ENCODE measurements around the gene EEA1.

Gene EEA1

GRCh38 chr12:92886131-92886530 is 43.0 kb downstream of the EEA1 start:
- DNase-seq, result no peak
- Mint-ChIP-seq H3K27ac (no peak overlapping the region), H3K27me3 (no peaks in the 10 kb centered on the region), H3K36me3 (ENCODE audit: low read depth) (peaks cover 76% of the 10 kb centered on the region), H3K4me1 (ENCODE audit: low read depth) (peaks cover 26% of the 10 kb centered on the region), H3K4me3 (no peak overlapping the region), H3K9me3 (peaks cover 2% of the 10 kb centered on the region)

GRCh38 chr12:92879698-92880322 is 49.3 kb downstream of the EEA1 start:
- no peak for DNase-seq
- peaks cover 80% of the 10 kb centered on the region for H3K36me3 Mint-ChIP-seq (ENCODE audit: low read depth)
- no peaks in the 10 kb centered on the region for H3K27me3 Mint-ChIP-seq
- H3K9me3 Mint-ChIP-seq, result peaks cover 2% of the 10 kb centered on the region
- no peak overlapping the region for H3K27ac Mint-ChIP-seq
- H3K4me3 Mint-ChIP-seq, result no peak overlapping the region
- H3K4me1 Mint-ChIP-seq (ENCODE audit: low read depth), result peaks cover 21% of the 10 kb centered on the region

DNA sequence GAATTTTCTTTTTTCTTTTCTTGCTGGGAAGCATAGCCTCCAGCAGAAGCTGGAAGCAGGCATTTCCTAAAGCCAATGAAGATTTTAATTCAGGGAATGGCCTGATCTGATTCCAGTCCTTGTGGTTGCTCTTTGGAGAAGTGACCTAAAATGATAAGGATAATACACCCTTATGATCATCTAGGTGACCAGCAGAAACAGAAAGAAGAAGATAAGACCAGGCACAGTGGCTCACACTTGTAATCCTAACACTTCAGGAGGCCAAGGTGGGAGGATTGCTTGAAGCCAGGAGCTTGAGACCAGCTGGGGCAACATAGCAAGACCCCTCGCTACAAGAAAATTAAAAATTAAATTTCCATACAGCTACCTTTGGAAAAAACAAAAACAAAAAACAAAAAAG is 51.2 kb downstream of the EEA1 start:
- H3K4me3 Mint-ChIP-seq, result no peak overlapping the region
- H3K36me3 Mint-ChIP-seq (ENCODE audit: low read depth), result peaks cover 63% of the 10 kb centered on the region
- no peaks in the 10 kb centered on the region for H3K9me3 Mint-ChIP-seq
- peaks cover 12% of the 10 kb centered on the region for H3K4me1 Mint-ChIP-seq (ENCODE audit: low read depth)
- DNase-seq, result no peak
- H3K27me3 Mint-ChIP-seq, result no peaks in the 10 kb centered on the region
- no peak overlapping the region for H3K27ac Mint-ChIP-seq

DNA sequence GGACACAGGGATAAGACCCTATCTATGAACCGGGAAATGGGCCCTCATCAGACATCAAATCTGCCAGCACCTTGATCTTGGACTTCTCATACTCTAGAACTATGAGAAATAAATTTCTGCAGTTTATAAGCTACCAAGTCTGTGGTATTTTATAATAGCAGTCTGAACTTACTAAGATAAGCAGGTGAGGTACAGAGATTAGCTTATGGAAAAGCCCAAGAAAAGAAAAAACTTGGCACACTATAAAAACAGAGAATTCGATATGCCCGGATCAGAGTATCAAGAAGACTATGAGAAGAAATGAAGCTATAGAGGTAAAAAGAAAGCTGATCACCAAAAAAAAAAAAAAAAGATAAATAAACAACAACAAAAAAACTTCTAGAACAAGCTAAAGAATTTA is 52.6 kb downstream of the EEA1 start:
- H3K4me3 Mint-ChIP-seq, result no peak overlapping the region
- H3K27ac Mint-ChIP-seq, result no peak overlapping the region
- H3K4me1 Mint-ChIP-seq (ENCODE audit: low read depth), result peaks cover 12% of the 10 kb centered on the region
- H3K36me3 Mint-ChIP-seq (ENCODE audit: low read depth), result peaks cover 52% of the 10 kb centered on the region
- no peak for DNase-seq
- H3K27me3 Mint-ChIP-seq, result no peaks in the 10 kb centered on the region
- H3K9me3 Mint-ChIP-seq, result no peaks in the 10 kb centered on the region

- no peak overlapping the region for H3K4me3 Mint-ChIP-seq
- no peaks in the 10 kb centered on the region for H3K9me3 Mint-ChIP-seq
- no peaks in the 10 kb centered on the region for H3K27me3 Mint-ChIP-seq
- DNase-seq, result no peak
- peaks cover 10% of the 10 kb centered on the region for H3K36me3 Mint-ChIP-seq (ENCODE audit: low read depth)
- no peak overlapping the region for H3K27ac Mint-ChIP-seq
- H3K4me1 Mint-ChIP-seq (ENCODE audit: low read depth), result peaks cover 9% of the 10 kb centered on the region
These were observed 58.0 kb downstream of the EEA1 start for GRCh38 chr12:92871116-92871515.

GRCh38 chr12:92866418-92866817 is 62.7 kb downstream of the EEA1 start:
- Mint-ChIP-seq H3K4me1 (ENCODE audit: low read depth) (peaks cover 12% of the 10 kb centered on the region), H3K36me3 (ENCODE audit: low read depth) (peaks cover 33% of the 10 kb centered on the region), H3K27me3 (no peaks in the 10 kb centered on the region), H3K9me3 (no peaks in the 10 kb centered on the region), H3K4me3 (no peak overlapping the region), H3K27ac (no peak overlapping the region)
- DNase-seq, result no peak

- Mint-ChIP-seq H3K9me3 (no peaks in the 10 kb centered on the region), H3K27me3 (no peaks in the 10 kb centered on the region), H3K4me1 (ENCODE audit: low read depth) (peaks cover 7% of the 10 kb centered on the region), H3K36me3 (ENCODE audit: low read depth) (peaks cover 60% of the 10 kb centered on the region), H3K4me3 (no peak overlapping the region), H3K27ac (no peak overlapping the region)
- DNase-seq, result no peak
These were observed 65.8 kb downstream of the EEA1 start for GRCh38 chr12:92863251-92863650.

- no peak overlapping the region for H3K27ac Mint-ChIP-seq
- H3K27me3 Mint-ChIP-seq, result no peaks in the 10 kb centered on the region
- peaks cover 2% of the 10 kb centered on the region for H3K9me3 Mint-ChIP-seq
- peaks cover 7% of the 10 kb centered on the region for H3K4me1 Mint-ChIP-seq (ENCODE audit: low read depth)
- no peak for DNase-seq
- H3K4me3 Mint-ChIP-seq, result no peak overlapping the region
- peaks cover 74% of the 10 kb centered on the region for H3K36me3 Mint-ChIP-seq (ENCODE audit: low read depth)
These were observed 67.7 kb downstream of the EEA1 start for GRCh38 chr12:92861381-92861780.

DNA sequence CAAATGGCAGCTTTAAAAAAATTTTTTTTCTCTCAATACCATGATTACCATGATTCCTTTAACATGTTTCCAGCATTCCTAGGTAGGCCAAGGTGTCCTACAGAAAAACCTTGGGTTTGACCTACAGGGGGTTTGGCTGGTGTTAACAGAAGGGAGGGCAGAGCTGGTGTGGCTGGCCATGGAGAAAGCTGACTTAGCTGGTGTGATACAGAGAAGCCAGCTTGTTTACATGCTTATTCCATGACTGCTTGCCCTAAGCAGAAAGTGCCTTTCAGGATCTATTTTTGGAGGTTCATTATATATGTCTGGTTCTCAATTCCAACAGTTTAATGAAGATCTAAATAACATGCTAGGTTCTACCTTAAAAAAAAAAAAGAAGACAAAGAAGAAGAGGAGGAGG is 68.6 kb downstream of the EEA1 start:
- Mint-ChIP-seq H3K27ac (no peak overlapping the region), H3K9me3 (peaks cover 2% of the 10 kb centered on the region), H3K4me3 (no peak overlapping the region), H3K36me3 (ENCODE audit: low read depth) (peaks cover 78% of the 10 kb centered on the region), H3K27me3 (no peaks in the 10 kb centered on the region), H3K4me1 (ENCODE audit: low read depth) (peaks cover 7% of the 10 kb centered on the region)
- DNase-seq, result no peak

GRCh38 chr12:92859650-92860386 is 69.3 kb downstream of the EEA1 start:
- Mint-ChIP-seq H3K9me3 (peaks cover 2% of the 10 kb centered on the region), H3K4me3 (no peak overlapping the region), H3K27me3 (no peaks in the 10 kb centered on the region), H3K27ac (no peak overlapping the region), H3K36me3 (ENCODE audit: low read depth) (peaks cover 75% of the 10 kb centered on the region), H3K4me1 (ENCODE audit: low read depth) (peaks cover 7% of the 10 kb centered on the region)
- DNase-seq, result no peak

- H3K36me3 Mint-ChIP-seq (ENCODE audit: low read depth), result peaks cover 74% of the 10 kb centered on the region
- no peak for DNase-seq
- H3K9me3 Mint-ChIP-seq, result peaks cover 2% of the 10 kb centered on the region
- peaks cover 1% of the 10 kb centered on the region for H3K4me1 Mint-ChIP-seq (ENCODE audit: low read depth)
- no peak overlapping the region for H3K4me3 Mint-ChIP-seq
- H3K27me3 Mint-ChIP-seq, result no peaks in the 10 kb centered on the region
- H3K27ac Mint-ChIP-seq, result no peak overlapping the region
These were observed 71.3 kb downstream of the EEA1 start for GRCh38 chr12:92857818-92858217.

DNA sequence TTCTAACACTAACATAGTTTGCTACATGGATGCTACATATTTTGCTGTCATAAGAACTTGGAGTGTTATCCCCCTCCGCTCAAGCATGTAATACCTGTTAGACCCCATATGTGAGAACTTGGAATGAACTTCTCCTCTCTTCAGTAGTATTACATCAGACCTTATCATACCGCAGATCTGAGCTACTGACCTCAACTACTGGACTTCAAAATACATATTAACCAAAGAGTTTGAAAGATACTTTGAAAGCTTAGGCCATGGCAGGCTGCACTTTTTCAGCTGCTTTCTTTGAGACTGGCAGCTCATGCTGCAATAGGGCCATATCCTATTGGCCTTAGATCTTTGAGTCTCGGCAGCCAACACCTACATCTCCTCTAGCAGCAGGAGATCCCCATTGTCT is 74.8 kb downstream of the EEA1 start:
- no peak overlapping the region for H3K4me3 Mint-ChIP-seq
- H3K27me3 Mint-ChIP-seq, result no peaks in the 10 kb centered on the region
- H3K4me1 Mint-ChIP-seq (ENCODE audit: low read depth), result no peaks in the 10 kb centered on the region
- H3K27ac Mint-ChIP-seq, result no peak overlapping the region
- H3K36me3 Mint-ChIP-seq (ENCODE audit: low read depth), result peaks cover 67% of the 10 kb centered on the region
- peaks cover 2% of the 10 kb centered on the region for H3K9me3 Mint-ChIP-seq
- no peak for DNase-seq

GRCh38 chr12:92848740-92849139 is 80.4 kb downstream of the EEA1 start:
- Mint-ChIP-seq H3K27ac (no peak overlapping the region), H3K36me3 (ENCODE audit: low read depth) (peaks cover 44% of the 10 kb centered on the region), H3K9me3 (no peaks in the 10 kb centered on the region), H3K4me1 (ENCODE audit: low read depth) (no peaks in the 10 kb centered on the region), H3K4me3 (no peak overlapping the region), H3K27me3 (no peaks in the 10 kb centered on the region)
- no peak for DNase-seq

DNA sequence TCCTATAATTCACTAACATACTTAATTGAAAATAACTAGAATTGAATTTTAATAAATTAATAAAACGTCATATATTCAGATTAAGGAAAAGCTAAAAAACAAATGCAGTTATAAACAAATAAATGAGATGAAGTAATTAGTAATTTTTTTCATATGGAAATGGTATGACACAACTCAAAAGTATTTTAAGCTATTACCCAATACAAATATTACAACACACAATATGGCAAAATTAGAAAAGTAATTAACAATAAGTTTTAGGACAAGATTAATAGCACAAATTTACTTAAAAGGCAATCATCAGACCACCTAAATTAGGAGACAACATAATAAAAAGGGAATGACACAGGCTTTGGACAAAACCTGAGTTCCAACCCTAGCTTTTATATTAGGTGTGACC is 81.7 kb downstream of the EEA1 start:
- Mint-ChIP-seq H3K4me3 (no peak overlapping the region), H3K27me3 (no peaks in the 10 kb centered on the region), H3K27ac (no peak overlapping the region), H3K36me3 (ENCODE audit: low read depth) (peaks cover 45% of the 10 kb centered on the region), H3K4me1 (ENCODE audit: low read depth) (no peaks in the 10 kb centered on the region), H3K9me3 (no peaks in the 10 kb centered on the region)
- no peak for DNase-seq

DNA sequence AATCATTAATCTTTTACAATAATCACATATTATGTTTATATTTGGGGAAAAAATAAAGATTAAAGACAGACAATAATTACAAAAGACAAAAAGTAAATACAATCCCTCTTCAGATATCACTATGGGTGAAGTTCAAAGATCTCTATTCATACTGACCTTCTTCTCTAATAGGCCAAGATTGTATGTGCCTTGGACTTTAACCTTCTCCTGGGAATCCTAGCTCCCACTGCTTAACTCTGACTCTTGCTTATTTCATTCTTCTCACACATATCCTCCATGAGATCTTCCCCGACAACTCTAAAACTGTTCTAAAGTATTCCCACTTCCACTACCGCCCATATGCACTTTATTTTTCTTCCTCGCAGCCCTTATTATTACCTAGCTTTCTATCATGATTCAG is 83.8 kb downstream of the EEA1 start:
- H3K36me3 Mint-ChIP-seq (ENCODE audit: low read depth), result peaks cover 48% of the 10 kb centered on the region
- H3K27me3 Mint-ChIP-seq, result no peaks in the 10 kb centered on the region
- no peaks in the 10 kb centered on the region for H3K9me3 Mint-ChIP-seq
- DNase-seq, result no peak
- H3K4me3 Mint-ChIP-seq, result no peak overlapping the region
- no peaks in the 10 kb centered on the region for H3K4me1 Mint-ChIP-seq (ENCODE audit: low read depth)
- no peak overlapping the region for H3K27ac Mint-ChIP-seq
